B cell (primary cell): ENCODE measurements around the gene COLEC12. TPM values are rescaled to one million over a fixed set of nuclear protein-coding genes. Genes with fewer than 3 reads are reported as not detected.

ENCODE experiments used
- ATAC-seq: fragments of 200-7000 bp; cut with Tn5 transposase; one replicate; pipeline ENCODE4 v1.10.0; 2021; ENCODE audit warnings: low read depth, mild to moderate bottlenecking, moderate number of reproducible peaks, moderate library complexity
- CTCF ChIA-PET: fragments of 350-600 bp; sonication (Branson Sonifier 250); formaldehyde crosslinking; loops from one replicate; lab custom pipeline; 2021; ENCODE audit warnings: antibody characterized with exemption, inconsistent platforms; lab: Charles Lee
- POLR2A ChIA-PET: fragments of 350-600 bp; sonication (Branson Sonifier 250); formaldehyde crosslinking; loops from one replicate; lab custom pipeline; 2021; ENCODE audit warnings: antibody characterized with exemption; lab: Charles Lee
- DNase-seq: peaks from one replicate; pipeline ENCODE4 v3.0.0; 2013
- H2AFZ ChIP-seq: 2 replicates; pipeline ENCODE4 v1.6.1; 2012; ENCODE audit warnings: mild to moderate bottlenecking, low read depth, low read length; ENCODE audit not compliant: insufficient read depth, poor library complexity, severe bottlenecking
- H3K27ac ChIP-seq, 2 donors: 1 replicate in 1 of 2; 2 replicates in 1 of 2; pipeline ENCODE4 v1.5.1; 2012 to 2013; ENCODE audit warnings: low read length in 2 of 2, mild to moderate bottlenecking in 2 of 2, moderate library complexity in 1 of 2
- H3K27me3 ChIP-seq, 4 experiments: fragments of 200-600 bp in 1 of 4; sonication (generic) in 1 of 4; replicated peaks in 1 of 4; 1 replicate in 2 of 4; 2 replicates in 2 of 4; pipeline versions ENCODE4 v1.6.1 to v1.7.0; 2013 to 2016; ENCODE audit warnings: low read length in 3 of 4, mild to moderate bottlenecking in 2 of 4, mixed read lengths in 1 of 4, moderate library complexity in 1 of 4; ENCODE audit not compliant: insufficient read depth in 4 of 4, control insufficient read depth in 3 of 4; ENCODE audit errors: control extremely low read depth in 1 of 4
- H3K36me3 ChIP-seq, 2 experiments: replicated peaks in 1 of 2; 1 replicate in 1 of 2; 2 replicates in 1 of 2; pipeline versions ENCODE4 v1.6.1 to v1.7.1; 2013; ENCODE audit warnings: low read length in 1 of 2; ENCODE audit not compliant: insufficient read depth in 2 of 2, control insufficient read depth in 1 of 2; ENCODE audit errors: control extremely low read depth in 1 of 2, extremely low read depth in 1 of 2
- H3K4me1 ChIP-seq, 2 donors: fragments of 200-600 bp in 1 of 2; sonication (generic) in 1 of 2; 1 replicate in 1 of 2; 2 replicates in 1 of 2; pipeline versions ENCODE4 v1.5.1 to v1.6.1; 2013 to 2017; ENCODE audit warnings: low read length in 2 of 2; ENCODE audit not compliant: control insufficient read depth in 2 of 2, insufficient read depth in 2 of 2
- H3K4me2 ChIP-seq: replicated peaks from 2 replicates; pipeline ENCODE3; 2012; ENCODE audit warnings: mild to moderate bottlenecking, low read depth, low read length; ENCODE audit not compliant: poor library complexity, severe bottlenecking
- H3K4me3 ChIP-seq, 5 experiments: fragments of 200-600 bp in 1 of 5; sonication (generic) in 1 of 5; 1 replicate in 3 of 5; 2 replicates in 2 of 5; pipeline versions ENCODE4 v1.5.1 to v1.7.0; 2011 to 2016; ENCODE audit warnings: low read length in 4 of 5, mild to moderate bottlenecking in 4 of 5, low read depth in 2 of 5, control low read depth in 1 of 5, moderate library complexity in 1 of 5; ENCODE audit not compliant: insufficient read depth in 1 of 5; ENCODE audit errors: control extremely low read depth in 1 of 5, extremely low read depth in 1 of 5
- H3K79me2 ChIP-seq: fragments of 200-600 bp; sonication (generic); one replicate; pipeline ENCODE4 v1.6.0; 2016; ENCODE audit warnings: low read length; ENCODE audit not compliant: control insufficient read depth, insufficient read depth
- H3K9ac ChIP-seq: fragments of 200-600 bp; sonication (generic); 2 replicates; pipeline ENCODE4 v1.6.1; 2017; ENCODE audit warnings: mild to moderate bottlenecking, low read length, moderate library complexity
- H3K9me3 ChIP-seq, 3 donors: one replicate each; pipeline versions ENCODE4 v1.6.1 to v1.7.1; 2013; ENCODE audit warnings: low read length in 2 of 3; ENCODE audit not compliant: control insufficient read depth in 2 of 3, insufficient read depth in 1 of 3; ENCODE audit errors: control extremely low read depth in 1 of 3
- H4K20me1 ChIP-seq: 2 replicates; pipeline ENCODE4 v1.6.0; 2012; ENCODE audit warnings: mild to moderate bottlenecking, low read length; ENCODE audit not compliant: insufficient read depth, control insufficient read depth, poor library complexity, severe bottlenecking
- H3K27ac Mint-ChIP-seq: one replicate; pipeline ENCODE4 v1.8.0; 2021; ENCODE audit warnings: mixed read lengths
- H3K27me3 Mint-ChIP-seq: one replicate; pipeline ENCODE4 v1.8.0; 2021; ENCODE audit warnings: mixed read lengths
- H3K4me1 Mint-ChIP-seq: one replicate; pipeline ENCODE4 v1.8.0; 2021; ENCODE audit warnings: mixed read lengths
- H3K4me3 Mint-ChIP-seq: one replicate; pipeline ENCODE4 v1.8.0; 2021; ENCODE audit warnings: mixed read lengths
- H3K9me3 Mint-ChIP-seq: one replicate; pipeline ENCODE4 v1.8.0; 2022; ENCODE audit warnings: mixed read lengths; ENCODE audit not compliant: insufficient read depth
- CTCF ChIP-seq: fragments of 200-600 bp; IDR thresholded peaks from one replicate; pipeline ENCODE4 v1.8.0; 2022; ENCODE audit warnings: antibody characterized with exemption, mild to moderate bottlenecking
- EZH2 ChIP-seq: IDR thresholded peaks from 2 replicates; pipeline ENCODE4 v1.6.1; 2012; ENCODE audit warnings: borderline replicate concordance, low read depth, mild to moderate bottlenecking, moderate library complexity, low read length; ENCODE audit not compliant: insufficient read depth, poor library complexity, severe bottlenecking
- WGBS: methylation state at CpG from one replicate; pipeline ENCODE4 v1.1.5; 2013; ENCODE audit warnings: missing lambda C conversion rate; ENCODE audit not compliant: insufficient coverage; 5-methylcytosine and 5-hydroxymethylcytosine counted together
- intact Hi-C: fragments of 100-400 bp; cut with micrococcal nuclease; formaldehyde crosslinking; loops from one replicate; pipeline ENCODE4 v1.10.0; 2022
- polyA plus RNA-seq: library from polyadenylated mRNA; depleted of rRNA; stranded (reverse); fragments of >200 nt; gene quantifications from 2 replicates; pipeline ENCODE4 v1.2.3, GENCODE V29; 2012
- total RNA-seq, 2 donors: library from RNA; stranded (reverse); fragments of 120-200 nt in 1 of 2; gene quantifications; 1 replicate in 1 of 2; 2 replicates in 1 of 2; pipeline versions ENCODE4 v1.2.3 to v1.2.4, GENCODE V29; 2013 to 2022

COLEC12 gene
- total and polyA plus RNA-seq, 2 donors (not counting 1 experiment from before 2014, with no cell fraction given), result not detected

- ChIA-PET POLR2A (no interaction called here), CTCF (no interaction called here)
- Histone ChIP-seq H3K4me2 (no peak overlapping the region), H3K4me3 (no peak overlapping the region), H3K27ac (no peak overlapping the region), H4K20me1 (no peaks in the 10 kb centered on the region), H3K36me3 (no peaks in the 10 kb centered on the region), H2AFZ (no peak overlapping the region), H3K9ac (no peak overlapping the region), H3K9me3 (no peaks in the 10 kb centered on the region), H3K79me2 (no peaks in the 10 kb centered on the region), H3K4me1 (no peaks in the 10 kb centered on the region), H3K27me3 (no peaks in the 10 kb centered on the region)
- H3K4me1 Mint-ChIP-seq, result no peaks in the 10 kb centered on the region
- no peak overlapping the region for H3K4me3 Mint-ChIP-seq
- TF ChIP-seq EZH2 (no peak), CTCF (no peak)
- WGBS, result no CpG with 5 or more reads among the region's 3 CpGs
- DNase-seq (no peak), ATAC-seq (no peak)
- intact Hi-C loops, result no loop called here
- no peak overlapping the region for H3K27ac Mint-ChIP-seq
- peaks cover 4% of the 10 kb centered on the region for H3K27me3 Mint-ChIP-seq
- H3K9me3 Mint-ChIP-seq, result no peaks in the 10 kb centered on the region
Observed at GRCh38 chr18:413233-413632, 87.3 kb downstream of the COLEC12 start.

DNA sequence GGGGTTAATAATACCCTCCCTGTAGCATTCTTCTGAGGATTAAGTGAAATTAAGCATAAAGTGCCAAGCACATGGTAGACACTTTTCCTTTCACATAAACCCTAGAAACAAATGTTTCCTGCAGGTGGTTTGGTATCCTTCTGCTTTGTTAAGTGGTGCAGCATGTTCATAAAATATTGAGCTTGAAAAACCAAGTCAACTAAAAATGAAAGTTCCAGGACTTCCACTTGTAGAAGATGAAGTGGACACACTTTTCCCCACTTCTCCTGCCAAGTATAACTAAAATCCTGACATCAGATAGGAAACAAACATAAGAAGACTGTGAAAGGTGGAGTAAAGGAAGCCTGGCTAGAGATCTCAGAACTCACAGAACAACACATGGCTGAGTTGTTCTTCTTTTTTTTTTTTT is 90.5 kb downstream of the COLEC12 start:
- ChIA-PET CTCF (no interaction called here), POLR2A (no interaction called here)
- no peaks in the 10 kb centered on the region for H3K36me3 ChIP-seq
- H3K4me1 Mint-ChIP-seq, result no peaks in the 10 kb centered on the region
- ATAC-seq (no peak), DNase-seq (no peak)
- H3K4me3 ChIP-seq, result no peak overlapping the region
- H3K4me1 ChIP-seq, result no peaks in the 10 kb centered on the region
- peaks cover 0 to 8% (median 0%) of the 10 kb centered on the region in 3 donors for H3K9me3 ChIP-seq
- intact Hi-C loops, result no loop called here
- TF ChIP-seq EZH2, result no peak
- TF ChIP-seq CTCF, result no peak
- peaks cover 4% of the 10 kb centered on the region for H3K27me3 Mint-ChIP-seq
- H3K4me2 ChIP-seq, result no peak overlapping the region
- no peak overlapping the region for H3K27ac ChIP-seq
- no peak overlapping the region for H3K4me3 Mint-ChIP-seq
- H3K9ac ChIP-seq, result no peak overlapping the region
- no peaks in the 10 kb centered on the region for H3K79me2 ChIP-seq
- no peaks in the 10 kb centered on the region for H3K27me3 ChIP-seq
- H3K9me3 Mint-ChIP-seq, result no peaks in the 10 kb centered on the region
- H4K20me1 ChIP-seq, result no peaks in the 10 kb centered on the region
- no peak overlapping the region for H2AFZ ChIP-seq
- H3K27ac Mint-ChIP-seq, result no peak overlapping the region
